GM12872 (cell line): ENCODE measurements around the gene RGL1.

Experiments
- CTCF ChIP-seq: IDR thresholded peaks from 3 replicates; pipeline ENCODE4 v1.5.1; 2011; ENCODE audit warnings: low read depth, mild to moderate bottlenecking, low read length, moderate library complexity; ENCODE audit not compliant: insufficient read depth

The RGL1 gene

GRCh38 chr1:183816110-183816509 lies 11.2 kb downstream of the RGL1 start:
- no peak for TF ChIP-seq CTCF

GRCh38 chr1:183817576-183818288 lies 12.8 kb downstream of the RGL1 start:
- TF ChIP-seq CTCF, result no peak

- TF ChIP-seq CTCF, result no peak
These were observed 14.1 kb downstream of the RGL1 start for GRCh38 chr1:183819059-183819458.

- no peak for TF ChIP-seq CTCF
These were observed 16.5 kb downstream of the RGL1 start for GRCh38 chr1:183821309-183821888.

GRCh38 chr1:183821889-183822611 lies 17.1 kb downstream of the RGL1 start:
- TF ChIP-seq CTCF, result no peak

GRCh38 chr1:183824291-183824690 lies 19.4 kb downstream of the RGL1 start:
- TF ChIP-seq CTCF, result no peak

- no peak for TF ChIP-seq CTCF
These were observed 22.9 kb downstream of the RGL1 start for GRCh38 chr1:183827801-183828200.
